Choroid plexus epithelial cell (primary cell): ENCODE measurements around the gene ABTB1.
"Not testable (repeated sequence)": the region's sequence is repeated elsewhere in the genome, so short reads cannot be mapped to it uniquely, and the experiment has no call there.

ENCODE experiments used
- DNase-seq: peaks from one replicate; pipeline ENCODE4 v3.0.0-alpha.2; 2010; ENCODE audit warnings: low read depth
- H3K4me3 ChIP-seq: 2 replicates; pipeline ENCODE4 v1.5.1; 2011; ENCODE audit warnings: low read depth, mild to moderate bottlenecking, control low read depth, low read length, moderate library complexity
- TF ChIP-seq, protein P1 (sequence below): conservative IDR thresholded peaks from 2 replicates; pipeline ENCODE4 v1.5.1; 2011; ENCODE audit warnings: low read depth, mild to moderate bottlenecking, control low read depth, inconsistent platforms, low read length, moderate library complexity

ABTB1 gene

DNA sequence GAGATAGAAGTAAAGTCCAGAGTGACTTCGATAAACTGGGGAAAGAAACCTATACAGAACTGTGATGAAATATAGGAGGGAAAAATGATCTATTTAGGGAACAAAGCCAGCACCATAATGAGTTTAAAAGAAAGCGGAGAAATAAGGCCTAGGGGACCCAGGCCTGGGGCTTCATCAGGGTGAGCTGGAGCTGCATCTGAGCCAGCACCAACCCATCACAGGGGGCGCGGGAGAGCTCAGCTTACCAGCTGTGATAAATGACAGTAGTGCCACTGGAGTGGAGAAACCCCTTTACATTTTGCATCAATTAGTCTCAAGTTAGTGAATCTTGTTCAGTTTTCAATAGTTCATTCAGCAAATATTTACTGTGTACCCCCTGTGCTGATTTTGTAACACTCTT, 22.5 kb upstream of the ABTB1 start:
- TF ChIP-seq, protein P1, sequence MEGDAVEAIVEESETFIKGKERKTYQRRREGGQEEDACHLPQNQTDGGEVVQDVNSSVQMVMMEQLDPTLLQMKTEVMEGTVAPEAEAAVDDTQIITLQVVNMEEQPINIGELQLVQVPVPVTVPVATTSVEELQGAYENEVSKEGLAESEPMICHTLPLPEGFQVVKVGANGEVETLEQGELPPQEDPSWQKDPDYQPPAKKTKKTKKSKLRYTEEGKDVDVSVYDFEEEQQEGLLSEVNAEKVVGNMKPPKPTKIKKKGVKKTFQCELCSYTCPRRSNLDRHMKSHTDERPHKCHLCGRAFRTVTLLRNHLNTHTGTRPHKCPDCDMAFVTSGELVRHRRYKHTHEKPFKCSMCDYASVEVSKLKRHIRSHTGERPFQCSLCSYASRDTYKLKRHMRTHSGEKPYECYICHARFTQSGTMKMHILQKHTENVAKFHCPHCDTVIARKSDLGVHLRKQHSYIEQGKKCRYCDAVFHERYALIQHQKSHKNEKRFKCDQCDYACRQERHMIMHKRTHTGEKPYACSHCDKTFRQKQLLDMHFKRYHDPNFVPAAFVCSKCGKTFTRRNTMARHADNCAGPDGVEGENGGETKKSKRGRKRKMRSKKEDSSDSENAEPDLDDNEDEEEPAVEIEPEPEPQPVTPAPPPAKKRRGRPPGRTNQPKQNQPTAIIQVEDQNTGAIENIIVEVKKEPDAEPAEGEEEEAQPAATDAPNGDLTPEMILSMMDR: no peak
- H3K4me3 ChIP-seq: no peak overlapping the region
- DNase-seq: no peak

GRCh38 chr3:127651516-127652172, 21.1 kb upstream of the ABTB1 start:
- DNase-seq: no peak
- TF ChIP-seq, protein P1: no peak
- no peak overlapping the region for H3K4me3 ChIP-seq

- peak; percentile 76 for DNase-seq
- TF ChIP-seq, protein P1: peak; percentile 88
- no peak overlapping the region for H3K4me3 ChIP-seq
Measured at GRCh38 chr3:127652246-127652995, 20.3 kb upstream of the ABTB1 start.

- no peak overlapping the region for H3K4me3 ChIP-seq
- TF ChIP-seq, protein P1: no peak
- no peak for DNase-seq
Measured at GRCh38 chr3:127654374-127654773, 18.4 kb upstream of the ABTB1 start.

- DNase-seq, H3K4me3 ChIP-seq: not testable (repeated sequence)
Measured at GRCh38 chr3:127654993-127655392, 17.8 kb upstream of the ABTB1 start.

- DNase-seq: peak; percentile 39
- H3K4me3 ChIP-seq: no peak overlapping the region
- TF ChIP-seq, protein P1: no peak
Measured at GRCh38 chr3:127655641-127656040, 17.1 kb upstream of the ABTB1 start.

DNA sequence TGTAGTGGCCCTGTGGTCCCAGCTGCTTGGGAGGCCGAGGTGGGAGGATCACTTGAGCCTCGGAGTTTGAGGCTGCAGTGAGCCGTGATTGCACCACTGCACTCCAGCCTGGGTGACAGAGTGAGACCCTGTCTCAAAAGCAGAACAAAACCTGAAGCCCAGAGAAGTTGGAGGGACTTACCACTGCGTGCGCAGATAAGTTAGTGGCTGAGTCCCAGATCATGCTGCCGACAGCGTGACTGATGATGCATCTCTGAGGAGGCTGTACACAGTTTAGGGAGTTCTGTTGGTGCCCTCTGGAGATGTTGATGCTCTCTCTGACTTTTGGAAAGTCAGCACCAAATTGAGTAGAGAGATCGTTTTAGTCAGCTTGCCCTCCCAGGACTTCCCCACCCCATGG, 15.8 kb upstream of the ABTB1 start:
- no peak for DNase-seq
- no peak overlapping the region for H3K4me3 ChIP-seq
- TF ChIP-seq, protein P1: no peak
